Measurements from ENCODE around the gene THSD7B.

The THSD7B gene

DNA sequence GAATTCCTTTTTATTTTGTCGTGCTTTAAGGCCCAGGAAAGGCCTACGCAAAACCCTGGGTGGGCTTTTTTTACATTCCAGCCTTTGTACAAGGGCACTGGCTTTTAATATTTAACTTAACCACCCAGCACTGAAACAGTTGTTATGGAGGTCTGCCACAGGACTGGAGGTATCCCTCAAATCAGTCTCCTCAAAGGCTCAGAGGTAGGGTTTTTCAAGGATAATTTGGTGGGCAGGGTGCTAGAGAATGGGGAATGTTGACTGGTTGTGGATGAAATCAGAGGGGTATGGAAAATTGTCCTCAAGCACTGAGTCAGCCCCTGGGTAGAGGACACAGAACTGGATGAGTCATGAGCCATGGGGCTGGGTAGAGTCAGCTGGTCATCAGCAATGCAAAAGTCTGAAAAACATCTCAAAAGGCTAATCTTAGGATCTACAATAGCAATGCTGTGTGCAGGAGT, 443.1 kb downstream of the THSD7B start:
- DNase-seq = no peak

- no peak for DNase-seq
Measured at GRCh38 chr2:137210039-137210438, 444.7 kb downstream of the THSD7B start.

- DNase-seq = no peak
Measured at GRCh38 chr2:137211761-137212160, 446.4 kb downstream of the THSD7B start.

- no peak for DNase-seq
Measured at GRCh38 chr2:137220438-137220993, 455.2 kb downstream of the THSD7B start.

GRCh38 chr2:137221797-137222492, 456.6 kb downstream of the THSD7B start:
- no peak for DNase-seq

DNA sequence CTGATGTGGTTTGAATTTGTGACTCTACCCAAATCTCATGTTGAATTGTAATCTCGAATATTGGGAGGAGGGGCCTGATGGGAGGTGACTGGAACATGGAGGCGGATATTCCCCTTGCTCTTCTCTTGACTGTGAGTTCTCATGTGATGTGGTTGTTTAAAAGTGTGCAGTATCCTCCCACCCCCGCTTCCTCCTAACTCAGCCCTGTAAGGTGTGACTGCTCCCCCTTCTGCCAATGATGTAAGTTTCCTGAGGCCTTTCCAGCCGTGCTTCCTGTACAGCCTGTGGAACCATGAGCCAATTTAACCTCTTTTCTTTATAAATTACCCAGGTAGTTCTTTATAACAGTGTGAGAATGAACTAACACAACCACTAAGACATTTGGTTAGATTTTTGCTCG, 458.4 kb downstream of the THSD7B start:
- no peak for DNase-seq

GRCh38 chr2:137228566-137228965, 463.2 kb downstream of the THSD7B start:
- no peak for DNase-seq

DNA sequence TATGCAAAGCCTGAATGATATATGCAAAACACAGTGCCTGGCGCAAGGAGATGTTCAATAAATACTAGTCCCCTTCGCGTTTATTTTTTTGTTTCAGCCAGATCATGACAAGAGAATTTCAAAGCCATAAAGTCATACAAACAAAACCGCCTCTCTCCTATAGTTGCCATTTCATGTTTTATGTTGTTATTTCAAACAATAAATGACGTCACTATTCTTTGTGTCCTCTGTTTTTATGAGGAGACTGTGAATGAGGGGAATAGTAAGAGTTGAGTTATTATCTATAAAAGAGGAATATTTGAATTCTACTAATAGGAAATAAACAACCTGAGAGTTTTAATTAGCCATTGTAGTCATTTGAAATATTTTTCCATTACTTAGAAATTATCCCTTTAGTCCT, 464.5 kb downstream of the THSD7B start:
- DNase-seq = no peak

- DNase-seq = no peak
Measured at GRCh38 chr2:137231628-137232027, 466.3 kb downstream of the THSD7B start.

DNA sequence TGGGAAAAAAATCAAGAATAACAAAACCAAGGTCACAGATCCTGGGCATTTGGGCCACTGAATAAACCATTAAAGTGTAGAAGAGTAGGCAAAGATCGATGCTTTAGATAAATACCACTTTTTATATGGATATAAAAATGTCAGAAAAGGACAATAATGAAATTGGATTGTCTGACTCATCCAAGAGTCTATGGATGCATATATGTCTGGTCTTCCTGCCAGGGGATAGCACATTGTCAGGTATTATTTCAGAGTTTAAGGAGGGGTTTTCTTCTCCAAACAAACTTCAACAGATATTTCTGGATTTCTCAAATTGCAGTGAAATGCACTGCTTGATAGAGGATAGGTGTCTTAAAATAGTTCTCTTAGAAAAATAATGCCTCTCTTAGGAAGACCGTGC, 466.7 kb downstream of the THSD7B start:
- no peak for DNase-seq

GRCh38 chr2:137233091-137233490, 467.7 kb downstream of the THSD7B start:
- no peak for DNase-seq

DNA sequence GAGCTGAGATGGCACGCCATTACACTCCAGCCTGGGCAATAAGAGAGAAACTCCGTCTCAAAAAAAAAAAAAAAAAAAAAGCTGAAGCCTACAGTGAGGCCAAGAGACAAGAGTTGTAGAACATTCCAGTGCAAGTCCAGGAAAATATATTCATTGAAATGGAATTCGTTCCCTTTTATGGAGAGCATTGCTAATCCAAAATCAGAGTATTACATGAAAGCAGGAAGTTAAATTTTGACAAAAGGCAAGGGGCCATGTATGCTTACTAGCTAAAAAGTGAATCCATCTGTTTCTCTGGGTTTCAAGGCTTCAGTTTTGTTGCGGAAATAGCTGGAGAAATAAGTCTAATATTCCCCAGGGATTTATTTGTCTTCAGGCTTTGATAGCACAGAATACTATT, 471.7 kb downstream of the THSD7B start:
- DNase-seq = no peak

GRCh38 chr2:137238065-137238464, 472.7 kb downstream of the THSD7B start:
- DNase-seq = no peak

GRCh38 chr2:137249463-137250130, 484.3 kb downstream of the THSD7B start:
- no peak for DNase-seq

DNA sequence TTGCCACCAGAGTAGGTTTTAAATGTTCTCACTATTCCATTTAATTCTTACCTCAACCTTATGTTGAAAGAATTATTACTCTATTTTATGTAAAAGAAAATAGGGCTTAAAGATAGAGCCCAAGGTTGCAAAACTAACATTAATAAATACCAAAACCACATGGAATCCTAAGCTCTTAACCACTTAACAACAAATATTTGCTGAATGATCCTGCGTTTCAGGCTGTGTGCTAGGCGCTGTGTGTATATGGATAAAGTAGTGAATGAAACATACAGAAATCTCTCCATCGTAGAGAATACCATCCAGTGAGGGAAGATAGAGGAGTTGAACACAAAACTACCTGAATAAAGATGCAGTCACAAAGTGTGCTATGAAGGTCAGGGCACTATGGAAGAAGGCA, 485.1 kb downstream of the THSD7B start:
- no peak for DNase-seq

DNA sequence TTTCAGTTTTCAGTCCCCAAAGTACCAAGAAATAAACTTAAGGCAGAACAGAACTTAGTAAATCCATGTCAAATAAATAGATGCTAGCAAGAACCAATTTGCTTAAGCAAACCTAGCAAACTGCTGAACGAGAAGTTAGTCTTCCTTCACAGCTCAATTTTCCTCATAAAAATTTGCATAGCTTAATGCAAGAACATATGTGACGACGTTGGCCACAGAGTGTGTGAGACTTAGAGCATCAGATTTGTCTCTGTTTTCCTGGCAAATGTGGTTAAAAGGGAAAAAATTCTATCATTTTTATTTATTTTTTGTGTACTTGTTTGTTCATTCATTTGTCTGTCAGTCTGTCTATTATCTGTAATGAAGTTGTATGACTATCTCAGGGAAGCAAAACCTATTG, 485.7 kb downstream of the THSD7B start:
- no peak for DNase-seq

GRCh38 chr2:137252934-137253333, 487.6 kb downstream of the THSD7B start:
- no peak for DNase-seq

GRCh38 chr2:137254052-137254451, 488.7 kb downstream of the THSD7B start:
- DNase-seq = no peak

- DNase-seq = no peak
Measured at GRCh38 chr2:137255345-137255744, 490.0 kb downstream of the THSD7B start.

DNA sequence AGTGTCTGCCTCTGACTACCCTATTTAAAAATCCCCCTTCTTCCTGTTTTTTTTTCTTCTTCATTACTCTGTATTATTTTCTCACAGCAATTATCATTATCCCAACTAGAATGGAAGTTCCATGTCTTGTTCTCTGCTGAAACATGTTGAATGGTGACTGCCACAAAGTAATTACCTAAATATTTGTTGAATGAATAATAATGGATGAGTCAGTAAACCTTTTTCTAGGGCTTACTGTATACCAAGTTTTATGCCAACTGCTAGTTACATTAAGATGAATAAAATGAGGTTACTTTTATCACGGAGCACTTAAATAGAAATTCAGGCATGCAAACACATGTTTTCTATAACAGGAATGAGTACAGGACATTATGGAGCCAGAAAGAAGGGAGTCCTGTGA, 490.6 kb downstream of the THSD7B start:
- no peak for DNase-seq

GRCh38 chr2:137261881-137262585, 496.7 kb downstream of the THSD7B start:
- no peak for DNase-seq

GRCh38 chr2:137262594-137262993, 497.2 kb downstream of the THSD7B start:
- no peak for DNase-seq

DNA sequence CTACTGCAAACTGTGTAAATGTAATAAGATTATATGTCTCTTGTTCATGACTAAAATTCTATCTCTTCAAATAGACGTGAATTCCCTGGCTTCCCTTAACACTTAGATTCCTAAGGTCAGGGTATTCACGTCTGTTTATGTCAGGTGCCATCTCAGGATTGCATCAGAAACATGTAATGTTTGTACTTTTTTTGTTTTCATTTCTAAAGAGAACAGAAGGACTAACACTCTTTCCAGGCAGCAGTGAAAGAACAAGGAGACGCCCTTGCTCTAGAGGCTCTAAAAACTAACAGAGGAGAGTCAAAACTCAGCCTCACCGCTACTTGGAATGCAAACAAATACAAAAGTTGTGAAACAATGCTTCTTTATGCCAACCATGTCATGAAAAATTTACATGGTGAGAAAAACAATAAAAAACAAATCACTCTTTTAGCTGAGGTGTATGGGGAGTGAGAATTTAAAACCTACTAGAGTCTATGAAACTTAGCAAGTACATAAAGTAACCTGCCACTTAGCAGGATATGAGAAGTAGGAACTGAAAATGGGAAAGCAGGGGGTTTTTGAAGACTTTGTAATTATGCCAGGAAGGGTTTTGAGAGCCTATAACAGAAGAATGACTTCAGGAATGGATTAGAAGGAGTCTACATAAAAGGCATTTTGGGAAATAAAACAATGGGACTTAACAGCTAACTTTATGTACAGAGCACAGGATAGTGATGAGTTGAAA, 522.7 kb downstream of the THSD7B start:
- DNase-seq = no peak
